Stomach (tissue), 4 donors: ENCODE data around the gene STARD3.

Experiments used
- POLR2A ChIP-seq, 4 donors: fragments of 450-650 bp; IDR thresholded peaks; one replicate each; pipeline ENCODE4 v1.6.1; 2016; ENCODE audit warnings: antibody characterized with exemption in 4 of 4, control low read depth in 2 of 4, mild to moderate bottlenecking in 1 of 4, moderate library complexity in 1 of 4
- POLR2AphosphoS5 ChIP-seq, 3 donors: sonication (generic); formaldehyde crosslinking; IDR thresholded peaks; one replicate each; pipeline ENCODE4 v1.6.1; 2016; ENCODE audit warnings: antibody characterized with exemption in 3 of 3
- TF ChIP-seq, protein P1 (sequence below), 7 experiments: fragments of 450-650 bp in 4 of 7; fragments of 200-600 bp in 3 of 7; sonication (generic) in 3 of 7; IDR thresholded peaks; one replicate each; pipeline ENCODE4 v1.5.1; 2016 to 2019; ENCODE audit warnings: antibody characterized with exemption in 7 of 7, control low read depth in 2 of 7, mild to moderate bottlenecking in 1 of 7

- TF ChIP-seq, protein P1, sequence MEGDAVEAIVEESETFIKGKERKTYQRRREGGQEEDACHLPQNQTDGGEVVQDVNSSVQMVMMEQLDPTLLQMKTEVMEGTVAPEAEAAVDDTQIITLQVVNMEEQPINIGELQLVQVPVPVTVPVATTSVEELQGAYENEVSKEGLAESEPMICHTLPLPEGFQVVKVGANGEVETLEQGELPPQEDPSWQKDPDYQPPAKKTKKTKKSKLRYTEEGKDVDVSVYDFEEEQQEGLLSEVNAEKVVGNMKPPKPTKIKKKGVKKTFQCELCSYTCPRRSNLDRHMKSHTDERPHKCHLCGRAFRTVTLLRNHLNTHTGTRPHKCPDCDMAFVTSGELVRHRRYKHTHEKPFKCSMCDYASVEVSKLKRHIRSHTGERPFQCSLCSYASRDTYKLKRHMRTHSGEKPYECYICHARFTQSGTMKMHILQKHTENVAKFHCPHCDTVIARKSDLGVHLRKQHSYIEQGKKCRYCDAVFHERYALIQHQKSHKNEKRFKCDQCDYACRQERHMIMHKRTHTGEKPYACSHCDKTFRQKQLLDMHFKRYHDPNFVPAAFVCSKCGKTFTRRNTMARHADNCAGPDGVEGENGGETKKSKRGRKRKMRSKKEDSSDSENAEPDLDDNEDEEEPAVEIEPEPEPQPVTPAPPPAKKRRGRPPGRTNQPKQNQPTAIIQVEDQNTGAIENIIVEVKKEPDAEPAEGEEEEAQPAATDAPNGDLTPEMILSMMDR (IDR thresholded peaks at IDR 0.05) = no peak
- TF ChIP-seq POLR2A (IDR thresholded peaks at IDR 0.05) (no peak), POLR2AphosphoS5 (IDR thresholded peaks at IDR 0.05) (no peak)
Measured at GRCh38 chr17:39636587-39636926, 387 bp upstream of the STARD3 start.
